Mesothelial cell of epicardium (in vitro differentiated cells): Measurements from ENCODE around the gene PCDH17. TPM values are rescaled to one million over a fixed set of nuclear protein-coding genes. Genes with fewer than 3 reads are reported as not detected.
A peak's percentile ranks its signal among the peaks of the same experiment; 100 is the strongest.

ENCODE experiments used
- DNase-seq, 2 experiments: peaks; one replicate each; pipeline ENCODE4 v3.0.0; 2021; ENCODE audit warnings: low spot score in 2 of 2; ENCODE audit not compliant: unreplicated experiment in 2 of 2
- H3K27ac Mint-ChIP-seq: 2 replicates; pipeline ENCODE4 v1.8.0; 2021; ENCODE audit warnings: mixed read lengths
- H3K27me3 Mint-ChIP-seq: 2 replicates; pipeline ENCODE4 v1.8.0; 2021; ENCODE audit warnings: low read depth, mixed read lengths
- H3K36me3 Mint-ChIP-seq: 2 replicates; pipeline ENCODE4 v1.8.0; 2021; ENCODE audit warnings: mixed read lengths
- H3K4me1 Mint-ChIP-seq: 2 replicates; pipeline ENCODE4 v1.8.0; 2021; ENCODE audit warnings: mixed read lengths
- H3K4me3 Mint-ChIP-seq: 2 replicates; pipeline ENCODE4 v1.8.0; 2021; ENCODE audit warnings: mild to moderate bottlenecking, moderate library complexity, mixed read lengths
- H3K9me3 Mint-ChIP-seq: 2 replicates; pipeline ENCODE4 v1.8.0; 2021; ENCODE audit warnings: mixed read lengths
- CTCF ChIP-seq: fragments of 200-600 bp; sonication (generic); IDR thresholded peaks from one replicate; pipeline ENCODE4 v1.5.0; 2021; ENCODE audit warnings: antibody characterized with exemption; ENCODE audit not compliant: unreplicated experiment
- total RNA-seq: library from RNA; stranded (reverse); gene quantifications from 3 replicates; pipeline ENCODE4 v1.2.1, GENCODE V29; 2021

Gene PCDH17
- total RNA-seq, 1 donor from 2014 or later: 9.3 TPM

- Mint-ChIP-seq H3K36me3 (peaks cover 3% of the 10 kb centered on the region), H3K27ac (no peak overlapping the region), H3K9me3 (no peaks in the 10 kb centered on the region), H3K27me3 (peaks cover 37% of the 10 kb centered on the region), H3K4me3 (peak overlapping the region; percentile 89), H3K4me1 (peaks cover 64% of the 10 kb centered on the region)
- peak; percentile 53 for TF ChIP-seq CTCF
- DNase-seq: peak; percentile 22 to 43
Observed at GRCh38 chr13:57633141-57633949, 1.8 kb downstream of the PCDH17 start.

GRCh38 chr13:57633950-57634838, 2.6 kb downstream of the PCDH17 start:
- no peak for DNase-seq
- H3K4me1 Mint-ChIP-seq: peaks cover 61% of the 10 kb centered on the region
- no peaks in the 10 kb centered on the region for H3K9me3 Mint-ChIP-seq
- peaks cover 3% of the 10 kb centered on the region for H3K36me3 Mint-ChIP-seq
- no peak overlapping the region for H3K27ac Mint-ChIP-seq
- TF ChIP-seq CTCF: no peak
- peaks cover 36% of the 10 kb centered on the region for H3K27me3 Mint-ChIP-seq
- H3K4me3 Mint-ChIP-seq: peak overlapping the region; percentile 89

- peaks cover 56% of the 10 kb centered on the region for H3K4me1 Mint-ChIP-seq
- peaks cover 3% of the 10 kb centered on the region for H3K36me3 Mint-ChIP-seq
- H3K27me3 Mint-ChIP-seq: peaks cover 36% of the 10 kb centered on the region
- no peak for DNase-seq
- peak overlapping the region; percentile 89 for H3K4me3 Mint-ChIP-seq
- no peaks in the 10 kb centered on the region for H3K9me3 Mint-ChIP-seq
- no peak for TF ChIP-seq CTCF
- no peak overlapping the region for H3K27ac Mint-ChIP-seq
Observed at GRCh38 chr13:57634839-57635165, 3.3 kb downstream of the PCDH17 start.

DNA sequence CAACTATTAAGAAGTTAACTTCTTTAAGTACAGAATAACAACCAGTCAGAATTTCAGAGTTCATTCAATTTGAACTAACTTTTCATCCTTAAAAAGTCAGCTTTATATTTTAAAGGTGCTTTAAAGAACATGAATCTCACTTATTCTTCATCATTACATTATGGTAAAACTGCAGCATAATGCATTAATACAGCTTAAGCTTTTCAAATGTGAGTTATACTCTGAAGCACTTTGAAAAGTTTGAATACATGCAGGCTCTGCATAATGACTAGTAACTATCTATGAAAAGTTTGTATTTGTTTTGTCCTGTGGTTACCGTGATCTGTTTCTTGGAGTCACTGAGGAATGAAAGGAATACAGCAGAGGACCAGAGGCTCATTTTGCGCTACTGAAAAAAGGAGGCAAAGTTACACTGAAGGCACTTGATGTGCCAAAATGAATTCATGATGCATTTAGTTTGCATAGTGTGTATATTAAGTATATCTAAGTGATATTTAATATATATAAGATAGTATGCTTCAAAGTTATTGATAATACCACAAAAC, 4.1 kb downstream of the PCDH17 start:
- peaks cover 32% of the 10 kb centered on the region for H3K27me3 Mint-ChIP-seq
- DNase-seq: no peak
- H3K4me1 Mint-ChIP-seq: peaks cover 49% of the 10 kb centered on the region
- H3K4me3 Mint-ChIP-seq: peak overlapping the region; percentile 20
- no peak overlapping the region for H3K27ac Mint-ChIP-seq
- no peaks in the 10 kb centered on the region for H3K9me3 Mint-ChIP-seq
- peaks cover 3% of the 10 kb centered on the region for H3K36me3 Mint-ChIP-seq
- no peak for TF ChIP-seq CTCF

DNA sequence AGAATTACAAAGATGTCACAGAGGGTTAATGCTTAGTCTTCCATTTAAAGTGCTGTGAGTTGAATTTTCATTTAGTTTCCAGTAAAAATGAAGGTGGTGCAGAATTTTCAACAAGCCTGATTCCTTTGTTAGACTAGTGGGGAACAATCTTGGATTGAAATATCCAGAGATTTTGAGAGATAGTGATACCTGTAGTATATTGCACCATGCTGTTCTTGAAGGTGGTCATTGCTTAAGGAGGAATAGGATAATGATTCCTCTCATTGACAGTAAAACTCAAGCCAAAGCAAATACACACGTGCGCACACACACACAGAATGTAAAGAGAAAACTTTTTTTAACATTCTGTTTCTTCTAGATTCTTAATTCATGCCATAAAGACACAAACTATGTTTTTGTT, 5.3 kb downstream of the PCDH17 start:
- TF ChIP-seq CTCF: no peak
- no peaks in the 10 kb centered on the region for H3K9me3 Mint-ChIP-seq

More for the DNA sequence above, 5.3 kb downstream of the PCDH17 start:
- peaks cover 42% of the 10 kb centered on the region for H3K4me1 Mint-ChIP-seq
- DNase-seq: no peak
- no peak overlapping the region for H3K4me3 Mint-ChIP-seq
- H3K27me3 Mint-ChIP-seq: peaks cover 31% of the 10 kb centered on the region
- H3K27ac Mint-ChIP-seq: peak overlapping the region; percentile 34
- peaks cover 3% of the 10 kb centered on the region for H3K36me3 Mint-ChIP-seq
